ENCODE results near the gene KRT5. TPM values are rescaled to one million over a fixed set of nuclear protein-coding genes. Genes with fewer than 3 reads are reported as not detected.

The KRT5 gene
- total and polyA plus RNA-seq, 2 experiments from 2014 or later, result not detected

GRCh38 chr12:52532636-52533035, 12.4 kb upstream of the KRT5 start:
- no peak overlapping the region for H3K4me2 ChIP-seq (ENCODE audit: unreplicated experiment)
- TF ChIP-seq EZH2phosphoT487 (IDR thresholded peaks at IDR 0.05; ENCODE audit: insufficient read depth, low read depth), result no peak
- TF ChIP-seq EZH2 (IDR thresholded peaks at IDR 0.05; ENCODE audit: insufficient read depth, poor library complexity, severe bottlenecking), result no peak
- in situ Hi-C loops (cut with MboI), result no loop called here
- H2AFZ ChIP-seq, result no peak overlapping the region
- no peak overlapping the region for H3K4me3 ChIP-seq
- no peaks in the 10 kb centered on the region for H3K9me3 ChIP-seq (ENCODE audit: low read depth)
- no peaks in the 10 kb centered on the region for H3K9me2 ChIP-seq (ENCODE audit: insufficient read depth)
- no peaks in the 10 kb centered on the region for H4K20me1 ChIP-seq (ENCODE audit: insufficient read depth)
- no peaks in the 10 kb centered on the region for H3K36me3 ChIP-seq (ENCODE audit: low read depth)
- no peak overlapping the region for H3K9ac ChIP-seq
- no peaks in the 10 kb centered on the region for H3K4me1 ChIP-seq (ENCODE audit: insufficient read depth)
- peaks cover 15% of the 10 kb centered on the region; the same call in 1 of the 2 replicates for H3K27me3 ChIP-seq (replicated peaks; ENCODE audit: insufficient read depth)
- WGBS, 2 experiments (ENCODE audit: low coverage in 1 of 2, low lambda C conversion rate in 2 of 2, missing lambda C conversion rate in 2 of 2), result 46% methylated on average over 4 of the region's 4 CpGs
- no peak overlapping the region for H3K27ac ChIP-seq
- no peaks in the 10 kb centered on the region for H3F3A ChIP-seq (ENCODE audit: insufficient read depth)
- no peaks in the 10 kb centered on the region for H3K79me2 ChIP-seq (ENCODE audit: insufficient read depth)
- DNase-seq, result no peak

GRCh38 chr12:52531566-52532300, 11.5 kb upstream of the KRT5 start:
- Histone ChIP-seq H3K9me3 (ENCODE audit: low read depth) (no peaks in the 10 kb centered on the region), H4K20me1 (ENCODE audit: insufficient read depth) (no peaks in the 10 kb centered on the region), H3K4me3 (no peak overlapping the region), H3K79me2 (ENCODE audit: insufficient read depth) (no peaks in the 10 kb centered on the region), H3F3A (ENCODE audit: insufficient read depth) (no peaks in the 10 kb centered on the region), H3K27me3 (replicated peaks; ENCODE audit: insufficient read depth) (0 out of 2 replicates have a peak, but pooled peaks cover 11% of the 10 kb centered on the region), H3K9ac (no peak overlapping the region), H3K9me2 (ENCODE audit: insufficient read depth) (no peaks in the 10 kb centered on the region), H3K4me2 (ENCODE audit: unreplicated experiment) (no peak overlapping the region), H2AFZ (no peak overlapping the region), H3K36me3 (ENCODE audit: low read depth) (no peaks in the 10 kb centered on the region), H3K27ac (no peak overlapping the region), H3K4me1 (ENCODE audit: insufficient read depth) (no peaks in the 10 kb centered on the region)
- in situ Hi-C loops (cut with MboI), result no loop called here
- TF ChIP-seq EZH2phosphoT487 (IDR thresholded peaks at IDR 0.05; ENCODE audit: insufficient read depth, low read depth), result no peak
- no peak for TF ChIP-seq EZH2 (IDR thresholded peaks at IDR 0.05; ENCODE audit: insufficient read depth, poor library complexity, severe bottlenecking)
- DNase-seq, result no peak
- WGBS, 2 experiments (ENCODE audit: low coverage in 1 of 2, low lambda C conversion rate in 2 of 2, missing lambda C conversion rate in 2 of 2), result 70 to 77% methylated on average over 18 of the region's 18 CpGs

GRCh38 chr12:52530905-52531304, 10.7 kb upstream of the KRT5 start:
- DNase-seq, result no peak
- Histone ChIP-seq H3K27ac (no peak overlapping the region), H3K9me3 (ENCODE audit: low read depth) (no peaks in the 10 kb centered on the region), H4K20me1 (ENCODE audit: insufficient read depth) (no peaks in the 10 kb centered on the region), H3K4me3 (no peak overlapping the region), H3K36me3 (ENCODE audit: low read depth) (no peaks in the 10 kb centered on the region), H3K27me3 (replicated peaks; ENCODE audit: insufficient read depth) (0 out of 2 replicates have a peak, but pooled peaks cover 11% of the 10 kb centered on the region), H3F3A (ENCODE audit: insufficient read depth) (no peaks in the 10 kb centered on the region), H3K9ac (no peak overlapping the region), H3K79me2 (ENCODE audit: insufficient read depth) (no peaks in the 10 kb centered on the region), H3K4me1 (ENCODE audit: insufficient read depth) (no peaks in the 10 kb centered on the region), H2AFZ (no peak overlapping the region), H3K4me2 (ENCODE audit: unreplicated experiment) (no peak overlapping the region), H3K9me2 (ENCODE audit: insufficient read depth) (no peaks in the 10 kb centered on the region)
- WGBS, 2 experiments (ENCODE audit: low coverage in 1 of 2, low lambda C conversion rate in 2 of 2, missing lambda C conversion rate in 2 of 2), result 47 to 63% methylated on average over 2 of the region's 2 CpGs
- TF ChIP-seq EZH2 (IDR thresholded peaks at IDR 0.05; ENCODE audit: insufficient read depth, poor library complexity, severe bottlenecking), result no peak
- no peak for TF ChIP-seq EZH2phosphoT487 (IDR thresholded peaks at IDR 0.05; ENCODE audit: insufficient read depth, low read depth)
- in situ Hi-C loops (cut with MboI), result no loop called here

- Histone ChIP-seq H3K36me3 (ENCODE audit: low read depth) (no peaks in the 10 kb centered on the region), H3K4me3 (no peak overlapping the region), H3K27me3 (replicated peaks; ENCODE audit: insufficient read depth) (0 out of 2 replicates have a peak, but pooled peaks cover 11% of the 10 kb centered on the region), H3K9ac (no peak overlapping the region), H3K4me1 (ENCODE audit: insufficient read depth) (no peaks in the 10 kb centered on the region), H3K9me3 (ENCODE audit: low read depth) (no peaks in the 10 kb centered on the region), H3K4me2 (ENCODE audit: unreplicated experiment) (no peak overlapping the region), H3K9me2 (ENCODE audit: insufficient read depth) (no peaks in the 10 kb centered on the region), H3K79me2 (ENCODE audit: insufficient read depth) (no peaks in the 10 kb centered on the region), H2AFZ (no peak overlapping the region), H4K20me1 (ENCODE audit: insufficient read depth) (no peaks in the 10 kb centered on the region), H3K27ac (no peak overlapping the region), H3F3A (ENCODE audit: insufficient read depth) (no peaks in the 10 kb centered on the region)
- in situ Hi-C loops (cut with MboI), result no loop called here
- DNase-seq, result no peak
- 32 to 36% methylated on average over 2 of the region's 2 CpGs for WGBS, 2 experiments (ENCODE audit: low coverage in 1 of 2, low lambda C conversion rate in 2 of 2, missing lambda C conversion rate in 2 of 2)
- TF ChIP-seq EZH2 (IDR thresholded peaks at IDR 0.05; ENCODE audit: insufficient read depth, poor library complexity, severe bottlenecking) (no peak), EZH2phosphoT487 (IDR thresholded peaks at IDR 0.05; ENCODE audit: insufficient read depth, low read depth) (no peak)
Observed at GRCh38 chr12:52530366-52530765, 10.2 kb upstream of the KRT5 start.

Data from GM23248 (cell line).